Activated T-helper 1 cell treated with anti-CD3 and anti-CD28 coated beads, Interleukin-12 subunit alpha, Interleukin-12 subunit beta, Interleukin-2, Interleukin-4 antibody, amounts not matched to agents 30 ng/mL and 10 ng/mL and 1 ng/mL, durations not matched to agents 14 hours and 24 hours and 36 hours (primary cell): ENCODE measurements around the gene ADAMTS19. TPM values are rescaled to one million over a fixed set of nuclear protein-coding genes. Genes with fewer than 3 reads are reported as not detected.

Experiments used
- DNase-seq: peaks from one replicate; pipeline ENCODE4 v3.0.0; 2021; ENCODE audit warnings: low spot score
- H3K27ac Mint-ChIP-seq: one replicate; pipeline ENCODE4 v1.8.0; 2021; ENCODE audit warnings: mild to moderate bottlenecking, mixed read lengths
- H3K27me3 Mint-ChIP-seq: one replicate; pipeline ENCODE4 v1.8.0; 2022; ENCODE audit warnings: mild to moderate bottlenecking, moderate library complexity, mixed read lengths; ENCODE audit not compliant: insufficient read depth
- H3K36me3 Mint-ChIP-seq: one replicate; pipeline ENCODE4 v1.8.0; 2021; ENCODE audit warnings: low read depth, mixed read lengths
- H3K4me1 Mint-ChIP-seq: one replicate; pipeline ENCODE4 v1.8.0; 2021; ENCODE audit warnings: low read depth, mixed read lengths
- H3K4me3 Mint-ChIP-seq: one replicate; pipeline ENCODE4 v1.8.0; 2021; ENCODE audit warnings: mild to moderate bottlenecking, moderate library complexity, mixed read lengths
- H3K9me3 Mint-ChIP-seq: one replicate; pipeline ENCODE4 v1.8.0; 2021; ENCODE audit warnings: mixed read lengths
- intact Hi-C: fragments of 100-400 bp; cut with micrococcal nuclease; formaldehyde crosslinking; loops from one replicate; pipeline ENCODE4 v1.15.1; 2024
- total RNA-seq: library from RNA; stranded (reverse); gene quantifications from 2 replicates; pipeline ENCODE4 v1.2.3, GENCODE V29; 2022

Gene ADAMTS19
- total RNA-seq, 1 donor from 2014 or later, result not detected

DNA sequence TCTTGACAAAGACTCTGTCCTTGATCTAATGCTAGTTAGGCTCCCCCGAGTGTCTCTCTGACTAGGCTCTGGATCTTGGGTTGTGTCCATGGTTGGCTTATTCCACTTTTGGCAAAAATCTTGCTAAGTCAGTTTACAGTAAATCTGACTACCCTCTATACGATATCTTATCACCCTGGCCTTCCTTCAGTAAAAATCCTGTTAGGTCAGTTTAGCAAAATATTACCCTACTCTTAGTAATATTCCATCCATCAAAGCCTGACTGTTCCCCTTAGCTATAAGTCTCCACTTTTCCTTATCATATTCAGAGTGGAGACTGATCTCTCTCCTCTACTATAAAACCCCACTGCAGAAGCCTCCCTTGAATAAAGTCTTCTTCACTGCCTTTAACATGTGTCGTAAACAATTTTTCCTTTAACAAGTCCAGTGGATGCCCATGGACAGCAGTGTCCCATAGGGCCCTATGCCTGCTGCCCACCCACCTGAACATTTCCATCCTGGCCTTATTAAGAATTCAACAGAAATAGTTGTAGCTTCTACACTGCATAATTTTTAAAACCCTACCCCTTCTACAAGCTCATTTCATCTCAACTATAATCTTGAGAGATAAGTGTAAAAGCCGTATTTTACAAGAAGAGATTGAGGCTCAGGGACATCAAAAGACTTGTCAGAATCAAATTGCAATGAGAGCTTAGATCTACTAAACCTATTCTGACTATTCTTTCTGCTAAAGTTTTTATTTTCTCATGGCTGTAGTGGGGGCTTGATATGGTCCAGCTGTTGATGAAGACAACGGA, 310.1 kb downstream of the ADAMTS19 start:
- intact Hi-C loops, result no loop called here
- Mint-ChIP-seq H3K4me3 (no peak overlapping the region), H3K27ac (no peak overlapping the region), H3K9me3 (no peaks in the 10 kb centered on the region), H3K36me3 (no peaks in the 10 kb centered on the region), H3K27me3 (no peaks in the 10 kb centered on the region), H3K4me1 (no peaks in the 10 kb centered on the region)
- no peak for DNase-seq

- no peaks in the 10 kb centered on the region for H3K4me1 Mint-ChIP-seq
- no peaks in the 10 kb centered on the region for H3K27me3 Mint-ChIP-seq
- DNase-seq, result peak; percentile 11
- H3K27ac Mint-ChIP-seq, result no peak overlapping the region
- intact Hi-C loops, result loop anchor here (1.0 kb wide), 1 partner anchor 81 kb away; no protein-coding TSS in a partner anchor
- no peaks in the 10 kb centered on the region for H3K36me3 Mint-ChIP-seq
- no peak overlapping the region for H3K4me3 Mint-ChIP-seq
- no peaks in the 10 kb centered on the region for H3K9me3 Mint-ChIP-seq
Measured at GRCh38 chr5:129771058-129771838, 311.1 kb downstream of the ADAMTS19 start.

GRCh38 chr5:129773376-129773775, 313.3 kb downstream of the ADAMTS19 start:
- Mint-ChIP-seq H3K27ac (no peak overlapping the region), H3K36me3 (no peaks in the 10 kb centered on the region), H3K27me3 (peaks cover 2% of the 10 kb centered on the region), H3K9me3 (no peaks in the 10 kb centered on the region), H3K4me1 (no peaks in the 10 kb centered on the region), H3K4me3 (no peak overlapping the region)
- DNase-seq, result no peak
- intact Hi-C loops, result no loop called here

GRCh38 chr5:129781594-129781993, 321.5 kb downstream of the ADAMTS19 start:
- no peak overlapping the region for H3K4me3 Mint-ChIP-seq
- H3K27me3 Mint-ChIP-seq, result peaks cover 3% of the 10 kb centered on the region
- no peaks in the 10 kb centered on the region for H3K36me3 Mint-ChIP-seq
- no peak overlapping the region for H3K27ac Mint-ChIP-seq
- no peaks in the 10 kb centered on the region for H3K9me3 Mint-ChIP-seq
- intact Hi-C loops, result no loop called here
- no peak for DNase-seq
- no peaks in the 10 kb centered on the region for H3K4me1 Mint-ChIP-seq
